GM21529 (cell line): ENCODE data around the gene AQP9.

Experiments used
- ATAC-seq: cut with Tn5 transposase; IDR thresholded peaks from one replicate; pipeline ENCODE4 v1.9.1; 2021; ENCODE audit not compliant: unreplicated experiment

The AQP9 gene

DNA sequence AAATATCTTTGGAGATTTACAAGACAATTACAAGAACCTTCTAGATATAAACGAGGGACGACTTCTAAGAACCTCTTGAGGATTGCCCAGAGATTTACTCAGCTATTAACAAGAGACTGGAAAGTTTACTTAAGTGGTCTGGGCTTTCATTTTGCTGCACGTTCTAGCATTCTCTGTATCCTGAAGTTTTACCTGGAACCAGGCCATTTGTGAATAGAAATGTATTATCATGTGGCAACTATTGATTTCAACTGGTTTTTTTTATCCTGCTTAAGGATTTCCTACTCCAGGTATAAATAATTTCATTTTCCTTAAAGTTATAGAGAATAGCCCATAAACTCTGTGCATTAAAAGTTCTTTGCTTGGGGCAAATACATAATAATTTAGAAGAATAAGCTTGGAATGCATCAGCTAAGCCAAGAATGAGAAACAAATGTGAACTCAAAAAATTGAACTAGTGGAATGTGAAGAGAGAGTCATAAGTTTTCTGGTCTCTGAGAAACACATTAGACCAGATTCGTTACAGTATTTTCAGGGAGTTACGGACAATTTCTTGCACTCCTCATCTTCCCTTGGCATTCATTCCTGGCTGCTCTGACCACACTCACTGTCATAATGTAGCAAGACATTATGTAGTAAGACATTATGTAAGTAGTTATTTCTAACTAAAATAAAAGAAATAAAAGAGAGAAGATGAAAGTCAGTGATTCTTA, 1.3 kb downstream of the AQP9 start:
- ATAC-seq = no peak

DNA sequence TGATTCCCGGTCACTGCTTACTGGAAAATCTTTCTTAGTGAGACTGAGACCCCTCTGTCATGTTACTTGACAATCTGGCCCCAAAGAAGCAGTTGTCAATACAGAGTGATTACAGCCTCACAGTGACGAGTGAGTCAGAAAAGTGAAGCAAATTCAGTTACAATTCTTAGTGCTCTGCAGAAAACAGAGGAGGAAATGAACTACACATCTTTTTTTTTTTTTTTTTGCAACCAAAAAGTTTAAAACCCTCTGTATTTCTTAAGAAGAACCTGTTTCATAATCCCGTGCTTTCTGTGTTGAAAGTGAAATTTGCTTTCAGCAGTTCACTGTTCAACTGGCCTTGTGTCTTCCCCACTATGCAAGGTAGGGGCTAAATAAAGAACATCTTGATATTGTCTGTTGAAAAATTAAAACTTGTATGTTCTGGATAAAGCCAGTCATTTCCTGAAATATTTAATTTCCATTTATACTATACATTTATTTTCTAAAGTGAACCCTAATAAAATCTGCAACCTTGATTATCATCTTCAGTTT, 1.9 kb downstream of the AQP9 start:
- ATAC-seq = no peak

DNA sequence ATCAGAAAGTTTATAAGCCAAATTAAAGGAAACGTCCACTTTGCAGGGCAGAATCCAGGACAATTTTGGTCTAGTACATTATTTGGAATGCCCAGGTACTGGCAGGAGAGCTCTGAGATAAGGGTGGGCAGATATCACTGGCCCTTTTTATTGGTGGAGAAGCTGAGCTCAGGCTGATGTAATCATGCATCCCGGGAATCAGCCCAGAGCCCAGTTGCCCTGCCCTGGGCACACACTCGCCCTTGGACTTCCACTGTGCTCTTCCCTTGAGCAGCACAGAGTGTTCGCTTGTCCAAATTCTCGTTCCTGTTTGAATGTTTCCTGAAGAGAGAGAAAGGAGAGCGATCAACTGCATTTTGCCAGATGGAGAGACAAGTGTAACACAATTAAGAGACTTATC, 3.7 kb downstream of the AQP9 start:
- no peak for ATAC-seq

DNA sequence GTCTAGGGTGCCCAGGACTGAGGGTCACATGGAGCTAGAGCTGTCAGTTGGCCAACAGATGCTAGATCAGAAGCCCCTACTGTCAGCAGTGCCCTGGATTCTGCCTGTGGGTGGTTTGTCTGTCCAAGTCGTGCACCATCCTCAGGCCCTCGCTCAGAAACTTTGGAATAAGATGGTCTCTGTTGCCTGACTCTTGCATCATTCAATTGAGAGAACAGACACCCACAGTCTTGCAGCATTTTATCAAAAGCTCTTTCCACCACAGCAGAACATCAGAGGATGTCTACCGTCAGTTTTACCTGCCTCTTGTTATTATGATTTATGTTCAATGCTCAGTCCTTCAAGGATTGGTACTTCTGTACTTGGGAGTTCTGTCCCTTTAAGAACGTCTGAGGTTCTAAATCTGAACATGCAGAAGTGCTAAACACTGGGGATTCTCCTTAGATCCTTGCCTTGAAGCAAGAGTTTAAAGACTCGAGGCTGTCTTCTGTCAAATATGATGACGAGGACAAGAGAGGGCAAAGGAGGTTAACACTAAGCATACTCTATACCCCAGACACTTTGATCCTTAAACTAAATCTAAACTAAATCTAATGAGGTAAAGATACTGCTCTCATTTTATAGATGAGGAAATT, 4.8 kb downstream of the AQP9 start:
- no peak for ATAC-seq

DNA sequence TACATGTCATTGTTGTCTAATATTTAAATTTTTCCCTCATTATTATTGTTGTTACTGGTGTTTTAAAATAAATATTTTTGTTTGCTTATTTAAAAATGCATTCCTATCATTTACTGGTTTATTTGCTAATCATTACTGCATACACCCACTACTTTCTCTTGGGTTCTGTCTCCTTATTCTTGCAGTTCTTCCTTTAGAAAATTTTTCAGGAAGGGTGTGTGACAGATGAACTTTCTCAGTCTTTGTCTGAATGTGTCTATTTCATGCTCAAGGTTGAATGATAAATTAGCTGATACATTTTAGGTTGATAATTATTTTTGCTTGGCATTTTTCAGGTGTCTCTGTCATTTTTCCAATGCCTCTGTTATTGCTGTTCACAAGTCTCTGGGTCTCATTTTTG, 7.4 kb downstream of the AQP9 start:
- ATAC-seq = no peak

DNA sequence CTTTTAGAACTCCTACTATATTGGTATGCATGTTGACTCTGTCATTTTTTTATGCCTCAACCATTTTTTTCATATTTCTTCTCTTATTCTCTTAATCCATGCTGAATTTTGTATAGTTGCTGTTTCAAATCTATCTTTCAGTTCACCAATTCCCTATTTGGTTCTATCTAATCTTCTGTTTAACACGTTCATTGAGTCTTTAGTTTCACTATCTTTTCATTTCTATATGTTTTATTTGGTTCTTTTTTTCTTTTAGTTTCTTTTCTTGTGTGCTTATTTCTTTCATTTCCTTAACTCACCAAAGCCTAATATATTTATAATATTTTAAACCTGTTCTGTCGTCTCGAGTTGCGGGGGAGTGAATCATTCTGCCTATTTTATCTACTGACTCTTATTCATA, 8.0 kb downstream of the AQP9 start:
- ATAC-seq = no peak

DNA sequence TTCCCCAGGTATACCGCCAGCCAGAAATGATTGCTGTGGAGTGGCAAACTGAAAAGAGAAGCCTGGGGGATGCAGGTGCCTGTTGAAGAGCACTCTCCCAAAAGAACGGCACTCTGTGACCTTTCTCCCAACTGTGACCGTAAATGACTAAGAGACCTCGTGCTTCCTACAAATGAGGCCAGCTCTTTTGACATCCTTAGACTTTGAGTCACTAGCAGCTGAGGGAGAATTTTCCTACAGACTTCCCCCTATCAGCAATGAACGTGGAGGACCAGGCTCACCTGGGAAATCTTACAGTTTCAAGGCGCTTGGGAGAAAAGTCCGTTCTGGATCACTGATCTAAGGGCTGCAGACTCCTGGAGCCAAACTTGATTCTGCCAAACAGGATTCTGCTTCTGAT, 8.6 kb downstream of the AQP9 start:
- no peak for ATAC-seq

DNA sequence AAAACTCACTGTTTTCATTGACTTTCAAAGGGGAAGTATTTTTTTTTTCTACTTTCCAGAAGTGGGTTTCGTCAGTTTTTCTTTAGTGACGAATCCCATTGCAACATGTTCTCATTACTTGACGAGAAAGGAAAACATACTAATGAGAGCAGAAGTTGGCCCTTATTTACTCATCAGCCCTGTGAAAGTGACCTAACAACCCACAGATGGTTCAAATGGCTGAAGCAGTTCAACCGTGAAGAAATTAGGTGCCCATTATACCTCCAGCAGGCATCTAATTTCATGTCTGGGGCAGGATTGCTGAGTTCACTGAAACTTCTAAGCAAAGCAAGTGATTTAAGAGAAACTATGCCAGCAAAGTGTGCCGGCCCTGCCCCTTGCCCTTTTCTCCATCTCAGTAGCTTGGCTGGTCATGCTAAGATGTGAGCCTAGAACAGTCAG, 9.0 kb downstream of the AQP9 start:
- no peak for ATAC-seq

DNA sequence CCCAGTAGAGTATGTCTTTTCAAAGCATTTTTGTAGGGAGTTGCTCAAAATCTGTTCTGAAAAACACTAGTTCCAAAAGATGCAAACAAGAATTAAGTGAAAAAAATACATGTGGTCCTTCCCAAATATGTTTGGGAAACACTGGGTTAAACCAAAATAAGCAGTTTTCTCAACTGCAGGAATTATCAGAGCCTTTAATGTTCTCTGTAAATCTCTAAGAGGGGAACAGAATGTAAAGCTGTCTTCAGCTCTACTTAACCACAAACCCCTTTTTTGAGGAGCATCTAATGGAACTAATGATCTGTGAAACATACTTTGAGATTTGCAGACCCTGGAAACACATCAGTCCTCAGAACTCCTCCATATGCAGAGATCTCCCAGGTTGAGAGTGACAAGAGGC, 9.9 kb downstream of the AQP9 start:
- no peak for ATAC-seq

DNA sequence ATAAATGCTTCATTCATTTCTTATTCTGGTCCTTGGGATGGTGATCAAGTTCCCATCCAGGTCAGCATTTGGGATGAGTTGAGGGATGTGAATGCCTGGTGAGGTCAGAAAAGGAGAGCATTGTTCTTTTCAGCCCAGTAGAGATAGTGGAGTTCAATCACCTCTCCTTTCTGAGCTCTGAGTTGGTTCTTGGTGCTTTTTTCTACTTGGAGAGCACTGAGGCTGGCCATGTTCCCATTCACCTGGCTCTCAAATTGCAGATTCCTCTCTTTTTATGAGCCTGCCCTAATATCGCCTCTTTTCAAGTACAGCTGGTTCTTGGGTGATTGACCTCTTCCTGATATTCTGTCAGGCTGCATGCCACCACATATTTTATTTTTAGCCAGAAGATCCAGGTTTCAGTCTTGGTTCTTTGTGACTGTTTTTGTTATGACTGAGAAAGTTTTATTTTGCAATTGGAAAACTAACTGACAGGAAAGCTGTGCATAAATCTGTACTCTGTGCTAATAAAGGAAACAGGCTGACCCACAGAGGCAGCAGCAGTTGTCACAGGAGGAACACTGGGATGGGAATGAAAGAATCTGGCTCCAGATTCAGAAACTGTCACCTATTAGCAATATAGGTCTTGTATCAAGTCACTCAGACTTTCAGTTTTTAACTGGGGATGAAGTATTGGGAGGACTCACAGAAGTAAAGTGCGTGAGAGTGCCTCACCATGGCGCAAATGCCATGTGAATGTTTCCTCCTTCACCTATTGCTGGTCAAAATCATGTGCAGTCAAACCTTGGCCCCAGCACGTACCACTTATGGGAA, 10.7 kb downstream of the AQP9 start:
- no peak for ATAC-seq

DNA sequence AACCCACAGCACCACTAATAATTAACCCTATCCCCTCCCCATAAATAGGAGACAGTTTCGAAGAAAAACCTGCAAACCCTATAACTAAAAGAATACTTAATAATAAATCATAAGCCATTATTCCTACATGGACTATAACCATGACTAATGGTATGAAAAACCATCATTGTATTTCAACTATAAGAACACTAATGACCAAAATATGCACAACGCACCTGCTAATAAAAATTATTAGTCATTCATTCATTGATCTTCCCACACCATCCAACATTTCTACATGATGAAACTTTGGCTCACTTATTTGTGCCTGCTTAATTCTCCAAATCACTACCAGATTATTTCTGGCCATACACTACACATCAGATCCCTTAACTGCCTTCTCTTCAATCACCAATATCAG, 16.6 kb downstream of the AQP9 start:
- ATAC-seq = no peak

DNA sequence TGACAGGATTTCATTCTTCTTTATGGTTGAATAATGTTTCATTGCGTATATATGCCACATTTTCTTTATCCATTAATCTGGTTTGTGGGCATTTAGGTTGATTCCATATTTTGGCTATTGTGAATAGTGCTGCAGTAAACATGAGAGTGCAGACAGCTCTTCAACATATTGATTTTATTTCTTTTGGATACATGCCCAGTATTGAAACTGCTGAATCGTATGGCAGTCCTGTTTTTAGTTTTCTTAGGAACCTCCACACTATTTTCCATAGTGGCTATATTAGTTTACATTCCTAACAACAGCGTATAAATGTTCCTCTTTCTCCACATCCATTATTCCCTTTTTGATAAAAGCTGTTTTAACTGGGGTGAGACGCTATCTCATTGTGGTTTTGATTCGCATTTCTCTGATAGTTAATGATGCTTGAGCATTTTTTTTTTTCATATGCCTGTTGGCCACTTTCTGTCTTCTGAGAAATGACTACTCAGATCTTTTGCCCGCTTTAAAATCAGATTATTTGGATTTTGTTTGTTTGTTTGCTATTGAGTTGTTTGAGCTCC, 21.7 kb downstream of the AQP9 start:
- no peak for ATAC-seq

DNA sequence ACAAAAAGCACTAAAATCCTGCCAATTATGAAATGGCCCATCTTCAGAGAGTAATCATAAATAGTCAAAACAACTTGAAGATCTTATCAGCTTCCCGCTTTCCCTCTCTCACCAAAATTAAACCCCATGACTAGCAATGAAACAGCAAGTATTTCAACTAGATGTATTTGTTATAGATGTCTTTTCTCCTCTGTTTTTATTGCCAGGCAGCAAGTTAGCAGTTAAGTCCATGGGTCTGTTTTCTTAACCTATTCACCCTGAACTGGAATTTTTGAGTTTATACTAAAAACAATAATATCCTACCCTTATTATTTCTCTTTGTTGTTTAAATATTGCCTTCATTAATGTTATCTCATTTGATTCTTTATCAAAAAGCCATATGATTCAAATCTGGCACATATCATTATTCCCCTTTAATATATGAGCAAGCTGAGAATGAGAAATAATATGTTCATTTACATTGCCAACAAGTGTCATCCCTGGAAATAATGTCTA, 23.3 kb downstream of the AQP9 start:
- no peak for ATAC-seq

DNA sequence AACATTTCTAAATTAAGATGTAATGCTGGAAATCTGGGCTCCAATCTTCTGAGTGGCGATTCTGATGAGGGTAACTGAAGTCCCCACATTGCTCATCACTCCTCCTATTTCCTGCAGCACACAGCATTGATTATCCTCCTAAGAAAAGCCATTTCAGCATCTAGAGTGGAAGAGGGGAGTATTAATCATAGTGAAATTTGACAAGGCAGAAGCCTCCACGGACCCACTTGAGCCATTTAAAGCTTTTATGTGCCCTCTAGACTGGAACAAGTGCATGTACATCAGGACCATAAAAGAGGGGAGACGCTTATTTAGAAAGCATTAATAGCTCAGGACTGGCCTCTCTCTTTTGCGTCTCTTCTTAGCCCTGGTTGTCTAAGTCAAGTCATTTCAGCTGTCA, 25.8 kb downstream of the AQP9 start:
- ATAC-seq = no peak

DNA sequence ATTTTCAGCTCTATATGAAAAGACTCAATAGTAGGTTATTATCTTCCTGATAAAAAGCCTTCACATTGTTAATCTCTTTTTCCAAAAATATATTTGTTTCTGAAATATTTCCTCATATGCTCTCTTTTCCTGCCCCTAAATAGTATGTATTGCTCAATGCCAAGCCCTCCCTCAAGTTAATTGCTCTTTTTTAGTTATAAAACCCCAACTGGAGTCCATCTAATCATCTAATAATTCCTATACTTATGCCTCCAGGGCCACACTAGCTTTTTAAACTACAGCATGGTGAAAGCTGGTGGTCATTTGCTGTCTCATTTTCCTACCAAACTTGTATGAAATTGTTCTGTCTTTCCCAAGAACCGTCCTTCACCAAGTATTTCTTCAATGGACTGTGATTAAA, 26.7 kb downstream of the AQP9 start:
- no peak for ATAC-seq

DNA sequence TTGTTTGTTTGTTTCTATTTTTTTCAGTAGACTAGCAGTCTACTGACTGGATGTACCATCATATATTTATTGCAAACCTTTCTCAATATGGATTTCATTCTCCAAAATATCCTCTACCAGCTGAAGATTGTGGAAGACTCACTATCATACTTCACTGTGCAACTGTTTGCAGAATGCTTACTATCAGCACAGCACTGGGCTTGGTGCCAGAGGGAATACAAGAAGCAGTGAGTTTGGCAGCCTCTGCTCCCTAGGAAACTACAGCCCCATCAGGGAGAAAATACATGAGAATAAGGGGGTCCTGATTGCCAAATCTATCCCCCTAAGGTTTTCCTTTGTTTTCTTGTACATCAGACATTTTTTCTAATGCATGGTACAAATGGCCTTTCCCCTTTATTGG, 27.5 kb downstream of the AQP9 start:
- no peak for ATAC-seq

DNA sequence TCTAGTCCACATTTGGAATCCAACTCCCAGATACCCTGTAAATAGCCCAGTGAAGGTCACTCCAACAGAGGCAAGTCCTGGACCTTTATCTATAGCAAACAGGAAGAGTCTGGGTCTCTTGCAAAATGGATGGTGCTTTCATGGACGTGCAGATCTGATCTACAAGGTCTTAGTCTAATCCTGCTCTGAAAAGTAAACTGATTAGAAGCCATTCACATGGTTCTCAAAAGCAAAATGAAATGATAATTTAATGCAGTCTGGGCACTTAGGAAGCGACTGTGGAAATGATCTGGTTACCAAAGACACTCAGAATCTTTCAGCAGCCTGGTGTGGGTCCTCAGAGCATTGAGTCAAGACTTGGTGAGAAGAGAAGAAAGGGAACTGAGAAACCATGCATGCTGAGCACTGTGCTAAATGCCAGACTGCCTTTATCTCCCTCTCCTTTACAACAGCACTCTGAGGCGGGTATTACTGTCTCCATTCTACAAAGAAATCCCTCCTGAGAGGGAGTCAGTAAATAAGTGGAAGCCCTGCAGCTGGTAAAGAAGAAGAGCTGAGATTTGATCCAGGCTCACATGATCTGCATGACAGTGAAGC, 29.0 kb downstream of the AQP9 start:
- ATAC-seq = no peak

DNA sequence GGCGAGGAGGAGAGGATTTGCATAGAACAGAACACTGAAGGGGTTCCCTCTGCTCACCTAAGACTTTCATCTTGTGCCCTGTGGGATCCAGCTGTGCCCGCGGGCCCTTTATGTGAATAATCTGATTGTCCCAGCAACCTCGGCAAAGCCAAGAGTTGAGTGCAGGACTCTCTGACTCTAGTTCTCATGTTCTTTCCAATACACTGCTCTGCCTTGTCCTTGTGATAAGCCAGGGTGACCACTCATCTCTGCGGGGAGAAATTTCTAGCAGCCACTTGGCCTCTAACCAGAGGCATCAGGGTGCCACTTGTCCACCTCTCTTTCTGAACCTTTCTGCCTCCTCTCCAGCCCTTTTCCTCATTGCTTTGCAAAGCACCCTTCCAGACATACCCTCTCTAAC, 31.8 kb downstream of the AQP9 start:
- no peak for ATAC-seq

DNA sequence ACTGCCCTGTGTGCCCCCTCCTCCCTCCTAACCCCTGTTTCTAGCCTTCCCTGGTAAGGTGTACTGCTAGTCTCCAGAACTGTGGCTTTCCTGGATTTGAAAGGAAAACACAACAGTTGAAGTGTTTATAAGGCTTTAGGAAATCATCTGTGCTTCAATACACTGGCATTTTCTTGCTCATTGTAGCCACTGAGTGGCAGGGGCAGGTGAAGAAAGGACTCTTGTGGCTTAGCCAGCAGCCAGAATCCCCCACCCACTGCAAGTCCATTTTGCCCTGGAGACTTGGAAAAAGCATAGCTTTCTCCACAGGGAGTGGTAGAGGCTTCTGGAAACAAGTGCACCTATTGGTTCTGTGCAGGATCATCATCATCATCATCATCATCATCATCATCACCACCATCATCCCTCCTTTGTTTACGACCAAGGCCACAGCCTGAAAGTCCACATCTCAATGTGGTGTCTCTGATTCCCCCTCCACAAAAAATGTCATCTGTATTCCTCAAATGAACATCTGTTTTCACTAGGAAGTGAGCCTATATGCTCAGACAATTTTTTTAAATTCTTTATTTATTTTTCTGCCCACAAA, 33.4 kb downstream of the AQP9 start:
- no peak for ATAC-seq

DNA sequence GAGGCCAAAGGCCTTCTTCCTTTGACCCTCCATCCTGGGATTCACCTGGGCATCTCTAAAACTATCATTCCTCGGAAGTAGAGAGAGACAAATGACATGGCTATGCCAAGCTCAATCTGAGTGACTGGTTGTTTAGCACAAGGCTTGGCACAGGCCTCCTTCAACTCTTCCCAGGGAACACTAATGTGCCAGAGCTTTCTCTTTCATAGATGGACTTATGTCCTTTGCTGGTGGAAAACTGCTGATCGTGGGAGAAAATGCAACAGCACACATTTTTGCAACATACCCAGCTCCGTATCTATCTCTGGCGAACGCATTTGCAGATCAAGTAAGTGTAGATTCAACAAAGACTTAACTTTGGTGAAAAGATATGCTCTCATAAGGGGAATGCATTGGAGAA, 36.5 kb downstream of the AQP9 start:
- ATAC-seq = no peak

DNA sequence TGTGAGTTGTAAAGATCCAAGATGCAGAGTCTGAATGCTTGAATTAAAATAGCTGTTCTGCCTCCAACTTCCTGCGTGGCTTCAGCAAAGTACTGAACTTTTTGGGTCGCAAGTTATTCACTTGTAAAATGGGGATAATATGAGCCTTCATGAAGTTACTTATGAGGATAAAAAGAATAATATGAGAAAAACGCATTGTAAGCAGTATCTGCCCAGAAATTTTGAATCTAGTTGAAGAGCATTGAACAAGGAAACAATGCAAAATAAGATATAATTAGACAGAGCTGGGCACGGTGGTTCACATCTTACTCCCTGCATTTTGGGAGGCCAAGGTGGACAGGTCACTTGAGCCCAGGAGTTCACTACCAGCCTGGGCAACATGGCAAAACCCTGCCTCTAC, 37.8 kb downstream of the AQP9 start:
- no peak for ATAC-seq
